DOHH2 (cell line): Measurements from ENCODE around the gene ARID4B.

ENCODE experiments used
- H3F3A ChIP-seq: fragments of 200-600 bp; sonication (generic), shearing (Covaris generic); 2 replicates; pipeline ENCODE4 v1.6.0; 2016; ENCODE audit warnings: antibody characterized with exemption, mild to moderate bottlenecking; ENCODE audit not compliant: control insufficient read depth, insufficient read depth
- H3K27ac ChIP-seq: fragments of 200-600 bp; sonication (generic); 2 replicates; pipeline ENCODE4 v1.5.1; 2014; ENCODE audit warnings: low read depth, mild to moderate bottlenecking, low read length, moderate library complexity
- H3K27me3 ChIP-seq: fragments of 200-600 bp; sonication (generic); 2 replicates; pipeline ENCODE4 v1.6.1; 2014; ENCODE audit warnings: mild to moderate bottlenecking, low read length, mixed read lengths; ENCODE audit not compliant: control insufficient read depth
- H3K36me3 ChIP-seq: fragments of 200-600 bp; sonication (generic); 2 replicates; pipeline ENCODE4 v1.6.1; 2014; ENCODE audit warnings: mild to moderate bottlenecking, low read length, moderate library complexity, mixed read lengths; ENCODE audit not compliant: control insufficient read depth
- H3K4me1 ChIP-seq: fragments of 200-600 bp; sonication (generic); 2 replicates; pipeline ENCODE4 v1.6.1; 2014; ENCODE audit warnings: mild to moderate bottlenecking, low read length, mixed read lengths; ENCODE audit not compliant: control insufficient read depth
- H3K4me2 ChIP-seq: fragments of 200-600 bp; sonication (generic); 2 replicates; pipeline ENCODE4 v1.6.0; 2014; ENCODE audit warnings: mild to moderate bottlenecking, low read length, moderate library complexity
- H3K4me3 ChIP-seq: fragments of 200-600 bp; sonication (generic); 2 replicates; pipeline ENCODE4 v1.5.1; 2014; ENCODE audit warnings: mild to moderate bottlenecking, low read length, mixed read lengths
- H3K79me2 ChIP-seq: fragments of 200-600 bp; sonication (generic); 2 replicates; pipeline ENCODE4 v1.6.1; 2014; ENCODE audit warnings: mild to moderate bottlenecking, low read length, mixed read lengths; ENCODE audit not compliant: control insufficient read depth
- H3K9me2 ChIP-seq: fragments of 200-600 bp; sonication (generic); replicated peaks from 2 replicates; pipeline ENCODE4 v1.6.1; 2014; ENCODE audit warnings: mild to moderate bottlenecking, low read length, mixed read lengths; ENCODE audit not compliant: control insufficient read depth
- H3K9me3 ChIP-seq: fragments of 200-600 bp; sonication (generic); 2 replicates; pipeline ENCODE4 v1.6.1; 2014; ENCODE audit warnings: antibody characterized with exemption, low read length, mixed read lengths; ENCODE audit not compliant: control insufficient read depth, insufficient read depth
- H4K20me1 ChIP-seq: fragments of 200-600 bp; sonication (generic); 2 replicates; pipeline ENCODE4 v1.6.0; 2014; ENCODE audit warnings: low read depth, mild to moderate bottlenecking, antibody characterized with exemption, low read length, moderate library complexity; ENCODE audit not compliant: control insufficient read depth, insufficient read depth
- CTCF ChIP-seq: fragments of 200-600 bp; sonication (generic); IDR thresholded peaks from one replicate; pipeline ENCODE4 v1.5.1; 2014; ENCODE audit warnings: antibody characterized with exemption, mild to moderate bottlenecking, low read depth, low read length; ENCODE audit not compliant: poor library complexity, severe bottlenecking
- EZH2phosphoT487 ChIP-seq: fragments of 200-600 bp; sonication (generic); IDR thresholded peaks from 2 replicates; pipeline ENCODE4 v1.6.1; 2017; ENCODE audit warnings: borderline replicate concordance, mild to moderate bottlenecking, antibody characterized with exemption, low read length, moderate library complexity, mixed read lengths

The ARID4B gene

DNA sequence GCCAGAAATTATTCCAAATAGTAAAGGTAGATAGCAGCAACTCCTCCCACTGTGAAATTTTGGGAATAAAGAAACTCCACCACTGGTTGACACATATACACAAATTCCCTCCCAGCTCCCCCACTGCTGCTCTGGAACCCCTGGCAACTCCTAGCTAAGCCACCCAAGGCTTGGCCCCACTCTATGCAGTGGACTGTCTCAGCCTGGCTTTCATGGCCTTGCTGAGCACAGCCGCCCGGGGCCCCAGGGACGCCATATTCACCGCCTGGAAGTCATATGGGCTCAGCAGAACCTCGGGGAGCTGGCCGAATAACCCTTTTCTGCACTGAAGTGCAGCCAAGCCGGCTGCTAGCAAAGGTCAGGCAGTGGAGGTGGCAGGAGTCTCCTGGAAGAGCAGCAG is 151.5 kb downstream of the ARID4B start:
- H3K4me1 ChIP-seq: no peaks in the 10 kb centered on the region
- H3K4me2 ChIP-seq: no peak overlapping the region
- H3K79me2 ChIP-seq: no peaks in the 10 kb centered on the region; the same call in 1 of the 2 replicates
- TF ChIP-seq EZH2phosphoT487: no peak
- no peak for TF ChIP-seq CTCF
- peaks cover 5% of the 10 kb centered on the region; the same call in 1 of the 2 replicates for H3F3A ChIP-seq
- no peak overlapping the region for H3K27ac ChIP-seq
- H3K27me3 ChIP-seq: no peaks in the 10 kb centered on the region
- no peak overlapping the region for H3K4me3 ChIP-seq
- no peaks in the 10 kb centered on the region for H3K9me3 ChIP-seq
- H3K36me3 ChIP-seq: peaks cover 61% of the 10 kb centered on the region
- H3K9me2 ChIP-seq: no peaks in the 10 kb centered on the region
- H4K20me1 ChIP-seq: no peaks in the 10 kb centered on the region

DNA sequence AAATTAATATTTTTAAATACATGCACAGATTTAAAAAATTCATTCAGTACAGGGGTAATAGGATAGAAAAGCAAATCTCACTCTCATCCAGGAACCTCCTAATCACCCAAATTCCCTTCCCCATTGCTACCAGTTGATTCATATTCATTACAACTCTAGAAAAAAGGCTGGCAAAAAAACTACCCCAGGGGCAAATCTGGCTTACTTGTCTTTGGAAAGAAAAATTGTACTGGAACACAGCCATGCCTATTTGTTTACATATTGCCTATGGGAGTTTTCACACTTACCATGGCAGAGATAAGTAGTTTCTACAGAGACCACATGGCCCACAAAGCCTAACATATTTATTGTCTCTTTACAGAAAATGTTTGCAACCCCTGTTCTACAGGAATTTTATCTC is 158.0 kb downstream of the ARID4B start:
- Histone ChIP-seq H3F3A (peaks cover 17% of the 10 kb centered on the region; the same call in 1 of the 2 replicates), H3K79me2 (no peaks in the 10 kb centered on the region), H3K4me2 (no peak overlapping the region), H3K9me3 (no peaks in the 10 kb centered on the region), H4K20me1 (no peaks in the 10 kb centered on the region), H3K27me3 (no peaks in the 10 kb centered on the region), H3K4me1 (no peaks in the 10 kb centered on the region), H3K4me3 (no peak overlapping the region), H3K9me2 (no peaks in the 10 kb centered on the region), H3K36me3 (peaks cover 48% of the 10 kb centered on the region), H3K27ac (no peak overlapping the region)
- no peak for TF ChIP-seq CTCF
- TF ChIP-seq EZH2phosphoT487: no peak

DNA sequence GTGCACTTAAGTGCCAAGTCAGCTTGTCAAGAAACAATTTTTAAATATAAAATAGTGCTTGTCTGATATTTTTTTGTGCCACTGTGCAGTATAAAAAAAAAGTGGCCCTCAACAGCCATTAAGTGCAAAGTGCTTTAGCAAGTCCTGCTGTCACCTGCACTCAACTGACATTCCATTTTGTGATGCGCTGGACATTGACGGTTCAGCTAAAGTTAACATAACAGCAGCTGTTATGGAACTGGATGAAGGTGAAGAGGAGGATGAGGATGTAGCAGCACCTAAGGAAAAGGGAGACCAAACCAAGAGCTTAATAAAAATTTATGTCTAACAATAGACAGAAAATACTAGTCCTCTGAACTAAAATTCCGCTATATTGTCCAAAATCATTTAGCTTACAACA is 159.6 kb downstream of the ARID4B start:
- Histone ChIP-seq H3K27me3 (no peaks in the 10 kb centered on the region), H3K79me2 (no peaks in the 10 kb centered on the region), H3K4me2 (no peak overlapping the region), H3K9me2 (no peaks in the 10 kb centered on the region), H4K20me1 (no peaks in the 10 kb centered on the region), H3K4me1 (no peaks in the 10 kb centered on the region), H3K4me3 (no peak overlapping the region), H3K36me3 (peaks cover 36% of the 10 kb centered on the region), H3F3A (peaks cover 20% of the 10 kb centered on the region; the same call in 1 of the 2 replicates), H3K27ac (no peak overlapping the region), H3K9me3 (no peaks in the 10 kb centered on the region)
- no peak for TF ChIP-seq CTCF
- no peak for TF ChIP-seq EZH2phosphoT487
